ENCODE measurements around the gene OARD1.
A peak's percentile ranks its signal among the peaks of the same experiment; 100 is the strongest.

OARD1 gene

DNA sequence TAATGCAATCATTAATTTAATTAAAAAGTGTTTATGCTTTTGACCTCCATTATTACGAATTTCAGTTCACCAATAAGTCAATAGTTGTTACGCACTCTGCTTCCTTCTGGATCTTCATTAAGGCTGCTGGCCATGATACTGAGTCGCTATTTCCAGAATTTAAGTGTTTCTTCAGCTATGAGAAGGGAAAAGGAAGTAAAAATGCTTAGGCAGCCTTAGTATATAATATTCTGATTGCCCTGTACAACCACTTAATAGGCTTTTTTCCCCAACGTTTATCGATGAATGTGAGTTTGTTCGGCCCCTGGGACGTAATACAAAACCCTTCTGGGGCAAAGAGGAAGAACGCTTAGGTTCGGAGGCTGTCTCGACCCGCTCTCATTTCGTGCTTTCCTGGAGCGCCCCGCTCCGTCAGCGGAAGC lies 644 bp downstream of the OARD1 start:
- DNase-seq (ENCODE audit: low read depth): no peak

DNA sequence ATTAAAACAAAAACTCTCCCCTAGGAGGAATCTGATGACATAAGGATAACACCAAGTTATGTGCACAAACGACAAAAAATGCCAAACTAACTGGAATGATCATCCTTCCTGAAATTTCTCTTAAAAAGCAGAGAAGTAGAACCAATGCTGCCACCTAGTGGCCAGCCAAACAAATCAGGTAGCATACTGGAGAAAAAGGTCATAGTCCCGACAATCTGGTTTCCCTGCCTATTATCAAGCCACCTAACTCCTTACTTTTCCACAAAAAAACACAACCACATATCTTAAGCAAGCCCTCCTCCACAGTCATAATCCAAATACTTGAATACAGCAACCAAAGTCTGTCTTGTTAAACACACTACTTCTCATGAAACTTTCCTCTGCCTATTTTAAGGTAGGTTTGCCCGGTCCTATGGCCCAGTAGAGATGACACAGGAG lies 5.3 kb downstream of the OARD1 start:
- TF ChIP-seq, protein P1, sequence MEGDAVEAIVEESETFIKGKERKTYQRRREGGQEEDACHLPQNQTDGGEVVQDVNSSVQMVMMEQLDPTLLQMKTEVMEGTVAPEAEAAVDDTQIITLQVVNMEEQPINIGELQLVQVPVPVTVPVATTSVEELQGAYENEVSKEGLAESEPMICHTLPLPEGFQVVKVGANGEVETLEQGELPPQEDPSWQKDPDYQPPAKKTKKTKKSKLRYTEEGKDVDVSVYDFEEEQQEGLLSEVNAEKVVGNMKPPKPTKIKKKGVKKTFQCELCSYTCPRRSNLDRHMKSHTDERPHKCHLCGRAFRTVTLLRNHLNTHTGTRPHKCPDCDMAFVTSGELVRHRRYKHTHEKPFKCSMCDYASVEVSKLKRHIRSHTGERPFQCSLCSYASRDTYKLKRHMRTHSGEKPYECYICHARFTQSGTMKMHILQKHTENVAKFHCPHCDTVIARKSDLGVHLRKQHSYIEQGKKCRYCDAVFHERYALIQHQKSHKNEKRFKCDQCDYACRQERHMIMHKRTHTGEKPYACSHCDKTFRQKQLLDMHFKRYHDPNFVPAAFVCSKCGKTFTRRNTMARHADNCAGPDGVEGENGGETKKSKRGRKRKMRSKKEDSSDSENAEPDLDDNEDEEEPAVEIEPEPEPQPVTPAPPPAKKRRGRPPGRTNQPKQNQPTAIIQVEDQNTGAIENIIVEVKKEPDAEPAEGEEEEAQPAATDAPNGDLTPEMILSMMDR (IDR thresholded peaks at IDR 0.05; ENCODE audit: control insufficient read depth, insufficient read depth, low read depth, low read length, missing control alignments): peak; percentile 80
- no peak overlapping the region for H3K4me3 ChIP-seq (ENCODE audit: control insufficient read depth, low read depth, low read length)
- DNase-seq (ENCODE audit: low read depth): peak; percentile 60

More for the DNA sequence above, 644 bp downstream of the OARD1 start:
- TF ChIP-seq, protein P1 (IDR thresholded peaks at IDR 0.05; ENCODE audit: control insufficient read depth, insufficient read depth, low read depth, low read length, missing control alignments): no peak
- H3K4me3 ChIP-seq (ENCODE audit: control insufficient read depth, low read depth, low read length): peak overlapping the region; percentile 89

DNA sequence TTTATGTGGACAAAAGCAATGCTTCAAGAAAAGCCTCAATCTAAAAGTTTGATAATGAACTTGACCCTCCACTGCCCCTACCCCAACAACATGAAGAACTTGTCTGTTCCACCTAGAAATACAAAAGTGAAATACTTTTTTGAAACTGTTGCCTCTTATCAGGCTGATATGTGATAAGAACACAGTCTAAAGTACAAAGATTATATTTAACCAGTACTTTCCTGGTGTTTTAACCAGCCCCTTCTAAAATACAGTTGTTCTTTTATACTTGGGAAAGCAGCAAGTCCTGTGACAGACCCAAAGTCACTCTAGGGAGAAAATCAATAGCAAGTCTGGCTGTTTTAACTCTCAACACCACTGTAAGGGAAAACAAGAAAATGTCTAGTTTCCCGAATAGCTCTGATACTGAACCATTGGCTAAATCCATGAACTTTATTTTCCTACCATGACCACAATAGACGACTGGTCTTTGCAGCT lies 6.6 kb downstream of the OARD1 start:
- DNase-seq (ENCODE audit: low read depth): no peak
- TF ChIP-seq, protein P1 (IDR thresholded peaks at IDR 0.05; ENCODE audit: control insufficient read depth, insufficient read depth, low read depth, low read length, missing control alignments): no peak

DNA sequence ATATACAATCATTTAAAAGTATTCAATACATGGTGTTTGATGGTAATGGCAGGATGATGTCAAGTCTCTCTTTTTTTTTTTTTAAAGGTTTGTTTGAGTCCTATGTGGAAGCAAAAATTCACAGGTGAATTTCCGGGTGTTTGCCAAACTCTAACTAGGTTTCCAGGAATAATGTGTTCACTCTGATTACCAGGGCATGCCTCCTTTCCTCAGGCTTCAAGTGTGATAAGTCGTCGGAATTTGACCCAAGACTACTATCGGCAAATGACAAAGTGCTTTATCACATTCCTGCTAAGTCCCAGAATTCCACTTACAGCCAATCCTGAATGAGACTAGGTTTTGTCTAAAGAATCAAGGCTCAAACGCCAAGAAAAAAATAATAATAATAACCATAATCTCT lies 7.3 kb downstream of the OARD1 start:
- DNase-seq (ENCODE audit: low read depth): no peak
- TF ChIP-seq, protein P1 (IDR thresholded peaks at IDR 0.05; ENCODE audit: control insufficient read depth, insufficient read depth, low read depth, low read length, missing control alignments): no peak
- H3K4me3 ChIP-seq (ENCODE audit: control insufficient read depth, low read depth, low read length): no peak overlapping the region

More for the DNA sequence above, 6.6 kb downstream of the OARD1 start:
- H3K4me3 ChIP-seq (ENCODE audit: control insufficient read depth, low read depth, low read length): no peak overlapping the region

DNA sequence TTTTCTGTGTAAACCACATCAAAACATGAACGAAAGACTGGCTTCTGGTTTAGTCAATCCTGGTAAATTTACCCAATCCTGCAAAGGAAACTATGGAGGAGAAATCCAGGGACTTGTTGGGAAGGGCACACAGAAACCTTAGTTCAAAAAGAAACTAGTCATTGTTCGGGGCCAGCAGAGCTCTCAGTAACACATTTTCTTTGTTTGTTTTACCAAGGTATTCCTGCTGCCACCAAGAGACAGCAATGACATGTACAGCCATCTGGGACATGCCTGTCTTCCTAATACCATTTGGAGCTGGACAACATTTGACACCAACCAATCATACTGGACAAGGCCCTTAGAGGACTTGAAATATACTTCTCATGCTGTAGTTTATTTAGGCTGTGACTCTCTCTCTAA lies 8.3 kb downstream of the OARD1 start:
- H3K4me3 ChIP-seq (ENCODE audit: control insufficient read depth, low read depth, low read length): no peak overlapping the region
- DNase-seq (ENCODE audit: low read depth): no peak
- TF ChIP-seq, protein P1 (IDR thresholded peaks at IDR 0.05; ENCODE audit: control insufficient read depth, insufficient read depth, low read depth, low read length, missing control alignments): no peak

DNA sequence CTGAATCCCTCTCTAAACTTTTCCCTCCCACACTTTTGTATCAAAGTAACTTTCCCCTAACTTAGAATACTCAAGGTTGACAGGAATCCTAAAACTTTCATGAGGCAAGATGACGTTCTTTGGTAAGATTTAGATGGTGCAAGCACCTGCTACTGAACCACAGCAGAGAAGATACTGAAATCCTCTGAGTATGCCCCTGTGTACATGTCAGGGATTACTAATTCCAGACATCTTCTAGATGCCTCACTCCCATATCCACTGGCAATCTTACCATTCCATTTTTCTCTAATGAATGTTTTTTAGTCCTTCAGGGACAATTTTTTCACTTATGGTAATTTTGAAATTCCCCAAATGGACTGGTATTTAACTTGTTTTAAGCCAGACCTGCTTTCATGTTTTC lies 10.1 kb downstream of the OARD1 start:
- TF ChIP-seq, protein P1 (IDR thresholded peaks at IDR 0.05; ENCODE audit: control insufficient read depth, insufficient read depth, low read depth, low read length, missing control alignments): no peak
- H3K4me3 ChIP-seq (ENCODE audit: control insufficient read depth, low read depth, low read length): no peak overlapping the region
- no peak for DNase-seq (ENCODE audit: low read depth)

Data from AG09309 (cell line).